ENCODE data around the gene SH3PXD2A.

DNA sequence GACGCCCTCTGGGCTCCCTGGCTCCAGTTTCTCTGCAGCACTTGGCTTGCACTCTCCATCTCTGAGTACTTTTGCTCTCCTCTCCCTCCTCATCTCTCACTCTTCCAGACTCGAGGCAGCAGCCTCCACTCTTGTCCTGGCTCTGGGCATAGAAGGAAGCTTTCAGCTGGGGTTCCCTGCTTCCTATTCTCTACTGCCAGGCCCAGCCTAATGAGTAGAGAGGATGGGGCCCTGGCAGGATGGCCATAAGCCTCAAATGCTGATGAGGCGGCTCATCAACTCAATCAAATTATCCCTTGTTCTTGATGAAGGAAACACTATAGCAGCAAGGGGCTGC is 306.1 kb downstream of the SH3PXD2A start:
- TF ChIP-seq, protein P1, sequence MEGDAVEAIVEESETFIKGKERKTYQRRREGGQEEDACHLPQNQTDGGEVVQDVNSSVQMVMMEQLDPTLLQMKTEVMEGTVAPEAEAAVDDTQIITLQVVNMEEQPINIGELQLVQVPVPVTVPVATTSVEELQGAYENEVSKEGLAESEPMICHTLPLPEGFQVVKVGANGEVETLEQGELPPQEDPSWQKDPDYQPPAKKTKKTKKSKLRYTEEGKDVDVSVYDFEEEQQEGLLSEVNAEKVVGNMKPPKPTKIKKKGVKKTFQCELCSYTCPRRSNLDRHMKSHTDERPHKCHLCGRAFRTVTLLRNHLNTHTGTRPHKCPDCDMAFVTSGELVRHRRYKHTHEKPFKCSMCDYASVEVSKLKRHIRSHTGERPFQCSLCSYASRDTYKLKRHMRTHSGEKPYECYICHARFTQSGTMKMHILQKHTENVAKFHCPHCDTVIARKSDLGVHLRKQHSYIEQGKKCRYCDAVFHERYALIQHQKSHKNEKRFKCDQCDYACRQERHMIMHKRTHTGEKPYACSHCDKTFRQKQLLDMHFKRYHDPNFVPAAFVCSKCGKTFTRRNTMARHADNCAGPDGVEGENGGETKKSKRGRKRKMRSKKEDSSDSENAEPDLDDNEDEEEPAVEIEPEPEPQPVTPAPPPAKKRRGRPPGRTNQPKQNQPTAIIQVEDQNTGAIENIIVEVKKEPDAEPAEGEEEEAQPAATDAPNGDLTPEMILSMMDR (IDR thresholded peaks at IDR 0.05) = no peak
- TF ChIP-seq POLR2AphosphoS5 (IDR thresholded peaks at IDR 0.05) = no peak
